Mesenchymal stem cell (in vitro differentiated cells and primary cell): ENCODE data around the gene DCTN4.

Source experiments
- DNase-seq: peaks from one replicate; pipeline ENCODE4 v3.0.0-alpha.2; 2013
- H2AFZ ChIP-seq: one replicate; pipeline ENCODE4 v1.6.1; 2013; ENCODE audit warnings: low read depth, mild to moderate bottlenecking, control low read depth, inconsistent platforms, low read length, moderate library complexity
- H2AK5ac ChIP-seq: 2 replicates; pipeline ENCODE4 v1.6.1; 2013; ENCODE audit warnings: low read length, moderate library complexity, mild to moderate bottlenecking, inconsistent platforms; ENCODE audit not compliant: severe bottlenecking
- H2BK120ac ChIP-seq: one replicate; pipeline ENCODE4 v1.6.1; 2013; ENCODE audit warnings: low read depth, mild to moderate bottlenecking, inconsistent platforms, low read length, moderate library complexity
- H2BK12ac ChIP-seq, 2 experiments: one replicate each; pipeline ENCODE4 v1.6.1; 2013; ENCODE audit warnings: inconsistent platforms in 2 of 2, low read length in 2 of 2, mild to moderate bottlenecking in 2 of 2, moderate library complexity in 2 of 2, control low read depth in 1 of 2
- H2BK15ac ChIP-seq: one replicate; pipeline ENCODE4 v1.6.1; 2013; ENCODE audit warnings: mild to moderate bottlenecking, low read depth, inconsistent platforms; ENCODE audit not compliant: poor library complexity, severe bottlenecking
- H2BK5ac ChIP-seq: 2 replicates; pipeline ENCODE4 v1.6.1; 2013; ENCODE audit warnings: low read depth, mild to moderate bottlenecking, low read length, control low read depth, inconsistent platforms; ENCODE audit not compliant: poor library complexity, severe bottlenecking
- H3K14ac ChIP-seq, 2 experiments: one replicate each; pipeline ENCODE4 v1.6.1; 2013; ENCODE audit warnings: inconsistent platforms in 2 of 2, low read length in 2 of 2, control low read depth in 1 of 2, mild to moderate bottlenecking in 1 of 2, moderate library complexity in 1 of 2
- H3K18ac ChIP-seq, 2 experiments: one replicate each; pipeline ENCODE4 v1.6.1; 2013; ENCODE audit warnings: inconsistent platforms in 2 of 2, low read length in 2 of 2, control low read depth in 1 of 2, low read depth in 1 of 2, mild to moderate bottlenecking in 1 of 2
- H3K23ac ChIP-seq, 2 experiments: one replicate each; pipeline ENCODE4 v1.6.1; 2013; ENCODE audit warnings: inconsistent platforms in 2 of 2, low read length in 2 of 2, mild to moderate bottlenecking in 2 of 2, moderate library complexity in 2 of 2, control low read depth in 1 of 2
- H3K27ac ChIP-seq: 2 replicates; pipeline ENCODE4 v1.5.1; 2013; ENCODE audit warnings: mild to moderate bottlenecking, moderate library complexity, low read length, control low read depth, inconsistent platforms; ENCODE audit not compliant: poor library complexity, severe bottlenecking
- H3K27me3 ChIP-seq, 2 experiments: 2 replicates each; pipeline versions ENCODE4 v1.6.1 to v1.7.0; 2013; ENCODE audit warnings: low read length in 2 of 2, mild to moderate bottlenecking in 2 of 2, moderate library complexity in 2 of 2, control low read depth in 1 of 2, inconsistent platforms in 1 of 2; ENCODE audit not compliant: control insufficient read depth in 1 of 2, insufficient read depth in 1 of 2
- H3K36me3 ChIP-seq, 2 experiments: 2 replicates each; pipeline versions ENCODE4 v1.6.1 to v1.7.0; 2013; ENCODE audit warnings: low read length in 2 of 2, control low read depth in 1 of 2, inconsistent platforms in 1 of 2, low read depth in 1 of 2, mild to moderate bottlenecking in 1 of 2; ENCODE audit not compliant: insufficient read depth in 2 of 2, control insufficient read depth in 1 of 2
- H3K4ac ChIP-seq, 2 experiments: one replicate each; pipeline ENCODE4 v1.6.1; 2013; ENCODE audit warnings: inconsistent platforms in 2 of 2, low read length in 2 of 2, mild to moderate bottlenecking in 2 of 2, moderate library complexity in 2 of 2, control low read depth in 1 of 2, low read depth in 1 of 2
- H3K4me1 ChIP-seq: 2 replicates; pipeline ENCODE4 v1.6.1; 2013; ENCODE audit warnings: low read depth, low read length, control low read depth; ENCODE audit not compliant: control insufficient read depth, insufficient read depth
- H3K4me2 ChIP-seq: 2 replicates; pipeline ENCODE4 v1.6.1; 2013; ENCODE audit warnings: low read length, mild to moderate bottlenecking, inconsistent platforms; ENCODE audit not compliant: poor library complexity, severe bottlenecking
- H3K4me3 ChIP-seq, 2 experiments: 2 replicates each; pipeline versions ENCODE4 v1.5.1 to v1.7.0; 2013; ENCODE audit warnings: low read length in 2 of 2, mild to moderate bottlenecking in 2 of 2, control low read depth in 1 of 2, low read depth in 1 of 2; ENCODE audit not compliant: insufficient read depth in 1 of 2
- H3K79me1 ChIP-seq: replicated peaks from 2 replicates; pipeline ENCODE4 v1.6.1; 2013; ENCODE audit warnings: mild to moderate bottlenecking, control low read depth, low read length, inconsistent platforms; ENCODE audit not compliant: poor library complexity, severe bottlenecking
- H3K9ac ChIP-seq: 2 replicates; pipeline ENCODE4 v1.7.0; 2013; ENCODE audit warnings: mild to moderate bottlenecking, low read length, moderate library complexity
- H3K9me3 ChIP-seq: 2 replicates; pipeline ENCODE4 v1.7.0; 2013; ENCODE audit warnings: mild to moderate bottlenecking, low read length; ENCODE audit not compliant: control insufficient read depth
- H4K8ac ChIP-seq: one replicate; pipeline ENCODE4 v1.6.1; 2013; ENCODE audit warnings: inconsistent platforms, mild to moderate bottlenecking, low read length, moderate library complexity
- H4K91ac ChIP-seq: one replicate; pipeline ENCODE4 v1.6.1; 2013; ENCODE audit warnings: mild to moderate bottlenecking, low read length, inconsistent platforms
- WGBS: methylation state at CpG from one replicate; pipeline ENCODE4 v1.1.7; 2013; ENCODE audit warnings: mixed read lengths; 5-methylcytosine and 5-hydroxymethylcytosine counted together

The DCTN4 gene

DNA sequence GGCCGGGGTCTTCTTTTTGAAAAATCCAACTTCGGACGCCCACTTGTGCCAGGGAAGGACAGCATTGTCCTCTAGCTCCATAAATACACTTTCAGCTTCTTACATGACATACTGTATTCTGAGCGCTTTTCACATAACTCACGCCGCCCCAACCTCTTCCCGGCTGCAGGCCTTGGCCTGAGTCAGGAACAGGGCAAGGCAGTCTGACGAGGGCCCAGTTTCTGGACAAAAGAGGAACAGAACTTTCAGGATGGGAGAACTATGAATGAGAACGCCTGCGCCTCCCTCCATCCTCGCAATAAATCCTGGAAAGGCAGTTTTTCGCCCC is 650 bp downstream of the DCTN4 start:
- Histone ChIP-seq H2BK120ac (no peak overlapping the region), H2BK15ac (no peak overlapping the region), H3K9ac (peak overlapping the region; percentile 98), H2AK5ac (no peak overlapping the region), H3K14ac (no peak overlapping the region), H3K18ac (peak overlapping the region in 1 of 2 experiments; percentile 90), H3K4ac (peak overlapping the region in 1 of 2 experiments; percentile 65), H2BK12ac (no peak overlapping the region), H3K79me1 (peaks cover 11% of the 10 kb centered on the region), H4K91ac (no peak overlapping the region), H3K9me3 (no peaks in the 10 kb centered on the region), H3K23ac (no peak overlapping the region), H2BK5ac (no peak overlapping the region), H2AFZ (peak overlapping the region; percentile 70), H3K27me3 (no peaks in the 10 kb centered on the region), H4K8ac (peak overlapping the region; percentile 0), H3K4me2 (peak overlapping the region; percentile 41), H3K36me3 (peaks cover 11 to 32% of the 10 kb centered on the region in 2 experiments), H3K4me3 (peak overlapping the region; percentile 61 to 90), H3K27ac (peak overlapping the region; percentile 69), H3K4me1 (peaks cover 5% of the 10 kb centered on the region)
- 8% methylated on average over 12 of the region's 12 CpGs for WGBS
- DNase-seq: no peak

DNA sequence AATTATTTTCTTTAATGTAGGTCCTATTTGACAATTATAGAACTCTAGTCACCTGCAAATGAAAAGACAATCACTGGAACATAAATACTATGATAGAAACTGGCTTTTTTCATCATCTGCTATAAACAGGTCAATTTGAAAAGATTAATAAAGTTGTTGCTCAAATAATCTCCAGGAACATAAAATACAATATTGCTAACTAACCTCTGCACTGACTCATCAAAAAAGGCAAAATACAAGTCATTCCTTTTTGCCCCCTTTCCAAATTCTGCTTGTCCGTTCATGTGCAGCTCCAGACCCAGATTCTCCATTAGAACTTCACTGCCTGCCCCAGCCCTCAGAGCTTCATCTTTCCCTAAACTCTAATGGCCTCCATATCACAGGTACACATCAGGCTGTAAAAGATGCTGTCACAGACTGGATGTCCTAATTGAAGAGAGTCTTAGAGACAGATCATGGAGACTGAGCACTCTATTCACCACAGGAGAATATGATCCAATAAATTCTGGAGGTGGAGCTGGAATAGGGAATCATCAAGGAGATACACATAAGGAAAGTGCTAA is 1.6 kb downstream of the DCTN4 start:
- Histone ChIP-seq H3K4me1 (peaks cover 5% of the 10 kb centered on the region), H3K27ac (no peak overlapping the region), H2AFZ (no peak overlapping the region), H3K79me1 (peaks cover 11% of the 10 kb centered on the region), H3K36me3 (peaks cover 11 to 41% of the 10 kb centered on the region in 2 experiments), H3K27me3 (no peaks in the 10 kb centered on the region), H2BK12ac (no peak overlapping the region), H3K14ac (no peak overlapping the region), H3K4me3 (peak overlapping the region in 1 of 2 experiments; percentile 90), H2BK120ac (no peak overlapping the region), H3K18ac (no peak overlapping the region), H3K4me2 (peak overlapping the region; percentile 45), H2AK5ac (peak overlapping the region; percentile 39), H4K91ac (no peak overlapping the region), H3K4ac (no peak overlapping the region), H3K23ac (no peak overlapping the region), H2BK5ac (no peak overlapping the region), H3K9ac (peak overlapping the region; percentile 98), H3K9me3 (no peaks in the 10 kb centered on the region), H2BK15ac (no peak overlapping the region), H4K8ac (peak overlapping the region; percentile 9)
- no peak for DNase-seq
- WGBS: 86% methylated on average over 1 of the region's 1 CpG

- Histone ChIP-seq H3K23ac (no peak overlapping the region), H2BK12ac (no peak overlapping the region), H4K8ac (no peak overlapping the region)
Observed at GRCh38 chr5:150753863-150754262, 5.0 kb downstream of the DCTN4 start.

GRCh38 chr5:150753463-150753862 is 5.4 kb downstream of the DCTN4 start:
- Histone ChIP-seq H3K27ac (no peak overlapping the region), H3K9me3 (no peaks in the 10 kb centered on the region), H2BK12ac (no peak overlapping the region), H4K8ac (no peak overlapping the region), H3K4me2 (no peak overlapping the region), H2BK120ac (no peak overlapping the region), H4K91ac (no peak overlapping the region), H3K4me1 (peaks cover 3% of the 10 kb centered on the region), H3K36me3 (peaks cover 11 to 75% of the 10 kb centered on the region in 2 experiments), H2BK5ac (no peak overlapping the region), H3K18ac (no peak overlapping the region), H3K27me3 (no peaks in the 10 kb centered on the region), H3K4me3 (no peak overlapping the region), H2AK5ac (no peak overlapping the region), H3K4ac (no peak overlapping the region), H2BK15ac (no peak overlapping the region), H3K23ac (no peak overlapping the region), H3K9ac (no peak overlapping the region), H3K79me1 (peaks cover 13% of the 10 kb centered on the region), H3K14ac (no peak overlapping the region), H2AFZ (no peak overlapping the region)
- no peak for DNase-seq
- 96% methylated on average over 4 of the region's 5 CpGs for WGBS

More at GRCh38 chr5:150753863-150754262, 5.0 kb downstream of the DCTN4 start:
- H2BK15ac ChIP-seq: no peak overlapping the region
- no peak overlapping the region for H2BK120ac ChIP-seq
- no peak overlapping the region for H3K4ac ChIP-seq
- H3K27me3 ChIP-seq: no peaks in the 10 kb centered on the region
- peaks cover 3% of the 10 kb centered on the region for H3K4me1 ChIP-seq
- no peak for DNase-seq
- no peak overlapping the region for H3K18ac ChIP-seq
- H3K79me1 ChIP-seq: peaks cover 13% of the 10 kb centered on the region
- H2AK5ac ChIP-seq: no peak overlapping the region
- H3K4me3 ChIP-seq: no peak overlapping the region
- H4K91ac ChIP-seq: no peak overlapping the region
- H2BK5ac ChIP-seq: no peak overlapping the region
- no peak overlapping the region for H3K9ac ChIP-seq
- no peak overlapping the region for H3K27ac ChIP-seq
- H3K14ac ChIP-seq: no peak overlapping the region
- WGBS: 100% methylated on average over 1 of the region's 1 CpG
- H3K4me2 ChIP-seq: no peak overlapping the region
- no peak overlapping the region for H2AFZ ChIP-seq
- peaks cover 11 to 74% of the 10 kb centered on the region in 2 experiments for H3K36me3 ChIP-seq
- H3K9me3 ChIP-seq: no peaks in the 10 kb centered on the region
